PFSK-1 (cell line): ENCODE measurements around the gene SELP.

Experiments
- FOXP2 ChIP-seq: optimal IDR thresholded peaks from 2 replicates; pipeline ENCODE3; 2011; ENCODE audit warnings: borderline replicate concordance, control low read depth, inconsistent platforms; ENCODE audit not compliant: insufficient read depth; ENCODE audit errors: extremely low read length, extremely low read depth
- POLR2AphosphoS5 ChIP-seq: IDR thresholded peaks from 2 replicates; pipeline ENCODE4 v1.6.1; 2012; ENCODE audit warnings: low read depth, mild to moderate bottlenecking, control low read depth, low read length, moderate library complexity
- REST ChIP-seq, 2 experiments: IDR thresholded peaks; 2 replicates each; pipeline versions ENCODE4 v1.6.1 to v1.8.0; 2011 to 2012; ENCODE audit warnings: low read depth in 2 of 2, low read length in 2 of 2, control low read depth in 1 of 2, inconsistent platforms in 1 of 2, mild to moderate bottlenecking in 1 of 2, moderate library complexity in 1 of 2; ENCODE audit not compliant: insufficient read depth in 1 of 2
- SIN3A ChIP-seq: IDR thresholded peaks from 2 replicates; pipeline ENCODE4 v1.6.1; 2012; ENCODE audit warnings: mild to moderate bottlenecking, low read length, moderate library complexity, borderline replicate concordance; ENCODE audit not compliant: insufficient read depth
- TAF1 ChIP-seq: IDR thresholded peaks from 2 replicates; pipeline ENCODE4 v1.6.1; 2012; ENCODE audit warnings: low read length, control low read depth, borderline replicate concordance; ENCODE audit not compliant: insufficient read depth

Gene SELP

GRCh38 chr1:169650551-169650950, 20.6 kb upstream of the SELP start:
- TF ChIP-seq POLR2AphosphoS5 = no peak

- no peak for TF ChIP-seq SIN3A
- TF ChIP-seq TAF1 = no peak
- no peak for TF ChIP-seq FOXP2
- TF ChIP-seq REST (IDR thresholded peaks at IDR 0.05; ENCODE audit: insufficient read depth in 1 of 2, low read depth in 2 of 2, low read length in 2 of 2) = no peak
- no peak for TF ChIP-seq POLR2AphosphoS5
These were observed 18.8 kb upstream of the SELP start for GRCh38 chr1:169648709-169649108.

GRCh38 chr1:169648187-169648586, 18.3 kb upstream of the SELP start:
- no peak for TF ChIP-seq REST (IDR thresholded peaks at IDR 0.05; ENCODE audit: insufficient read depth in 1 of 2, low read depth in 2 of 2, low read length in 2 of 2)
- TF ChIP-seq SIN3A = no peak
- TF ChIP-seq POLR2AphosphoS5 = no peak
- no peak for TF ChIP-seq TAF1
- no peak for TF ChIP-seq FOXP2

- no peak for TF ChIP-seq POLR2AphosphoS5
- no peak for TF ChIP-seq REST (IDR thresholded peaks at IDR 0.05; ENCODE audit: insufficient read depth in 1 of 2, low read depth in 2 of 2, low read length in 2 of 2)
- no peak for TF ChIP-seq SIN3A
- no peak for TF ChIP-seq FOXP2
- no peak for TF ChIP-seq TAF1
These were observed 17.6 kb upstream of the SELP start for GRCh38 chr1:169647512-169647911.

- no peak for TF ChIP-seq POLR2AphosphoS5
- TF ChIP-seq FOXP2 = no peak
- TF ChIP-seq SIN3A = no peak
- TF ChIP-seq TAF1 = no peak
- no peak for TF ChIP-seq REST (IDR thresholded peaks at IDR 0.05; ENCODE audit: insufficient read depth in 1 of 2, low read depth in 2 of 2, low read length in 2 of 2)
These were observed 14.4 kb upstream of the SELP start for GRCh38 chr1:169644297-169644696.
